ENCODE measurements around the gene TECPR2. TPM values are rescaled to one million over a fixed set of nuclear protein-coding genes. Genes with fewer than 3 reads are reported as not detected.
A peak's percentile ranks its signal among the peaks of the same experiment; 100 is the strongest.

Gene TECPR2
- total and polyA plus RNA-seq, 12 donors = 5.1 to 74.3 (median 12.9) TPM

- WGBS, 4 donors = 89 to 95% (median 92%) methylated on average over 16 to 17 of the region's 17 CpGs
- Histone ChIP-seq H3K36me3 (replicated peaks in 1 of 2) (no peaks in the 10 kb centered on the region), H3K9me3 (replicated peaks in 1 of 3) (no peaks in the 10 kb centered on the region), H3K27ac (no peak overlapping the region), H3K4me1 (replicated peaks in 1 of 2) (no peaks in the 10 kb centered on the region), H3K27me3 (no peaks in the 10 kb centered on the region), H3K4me3 (no peak overlapping the region)
- TF ChIP-seq POLR2A (IDR thresholded peaks at IDR 0.05) = no peak
- TF ChIP-seq CTCF (IDR thresholded peaks at IDR 0.05) = no peak
- intact Hi-C loops (cut with DNase I) = no loop called here
- DNase-seq = no peak
These were observed 129.8 kb downstream of the TECPR2 start for GRCh38 chr14:102492531-102492910.

DNA sequence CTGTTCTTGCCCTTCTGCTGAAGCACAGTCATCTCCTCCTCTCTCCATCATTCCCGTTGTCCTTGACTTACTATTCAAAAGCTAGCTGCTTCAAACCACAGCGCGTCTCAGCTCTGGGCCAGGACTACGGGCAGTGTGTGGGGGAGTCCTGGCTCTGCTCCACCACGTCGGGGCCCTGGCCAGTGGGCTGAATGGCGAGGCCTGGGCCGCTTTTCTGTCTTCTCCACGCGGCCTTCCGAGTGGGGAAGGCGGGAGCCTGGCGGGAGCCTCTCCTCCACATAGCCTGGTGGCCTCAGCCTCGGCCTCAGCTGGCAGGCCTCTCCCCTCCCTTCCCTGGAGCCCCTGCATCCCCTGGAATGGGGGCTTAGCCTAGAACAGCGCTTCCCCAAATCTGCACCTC lies 130.4 kb downstream of the TECPR2 start:
- TF ChIP-seq CTCF (IDR thresholded peaks at IDR 0.05) (no peak), POLR2A (IDR thresholded peaks at IDR 0.05) (no peak)
- intact Hi-C loops (cut with DNase I) = no loop called here

GRCh38 chr14:102493585-102493984 lies 130.8 kb downstream of the TECPR2 start:
- 94 to 99% (median 97%) methylated on average over 12 to 15 of the region's 15 CpGs for WGBS, 4 donors
- TF ChIP-seq POLR2A (IDR thresholded peaks at IDR 0.05) = no peak
- no peak for TF ChIP-seq CTCF (IDR thresholded peaks at IDR 0.05)
- intact Hi-C loops (cut with DNase I) = no loop called here
- H3K36me3 ChIP-seq (replicated peaks in 1 of 2) = peaks cover 0 to 9% of the 10 kb centered on the region in 2 donors
- DNase-seq = peak in 1 of 7 donors; percentile 11
- H3K9me3 ChIP-seq (replicated peaks in 1 of 3) = no peaks in the 10 kb centered on the region
- no peak overlapping the region for H3K27ac ChIP-seq
- H3K27me3 ChIP-seq = no peaks in the 10 kb centered on the region
- H3K4me3 ChIP-seq = no peak overlapping the region
- H3K4me1 ChIP-seq (replicated peaks in 1 of 2) = no peaks in the 10 kb centered on the region

More for the DNA sequence above, 130.4 kb downstream of the TECPR2 start:
- no peak for DNase-seq
- 71 to 87% (median 86%) methylated on average over 12 to 15 of the region's 15 CpGs for WGBS, 4 donors
- Histone ChIP-seq H3K27ac (no peak overlapping the region), H3K4me3 (no peak overlapping the region), H3K9me3 (replicated peaks in 1 of 3) (no peaks in the 10 kb centered on the region), H3K36me3 (replicated peaks in 1 of 2) (peaks cover 0 to 4% of the 10 kb centered on the region in 2 donors), H3K4me1 (replicated peaks in 1 of 2) (no peaks in the 10 kb centered on the region), H3K27me3 (no peaks in the 10 kb centered on the region)

- H3K27ac ChIP-seq = no peak overlapping the region
- intact Hi-C loops (cut with DNase I) = no loop called here
- H3K4me3 ChIP-seq = no peak overlapping the region
- H3K27me3 ChIP-seq = no peaks in the 10 kb centered on the region
- no peak for DNase-seq
- 95 to 100% (median 96%) methylated on average over 1 to 26 of the region's 26 CpGs for WGBS, 4 donors
- TF ChIP-seq CTCF (IDR thresholded peaks at IDR 0.05) (no peak), POLR2A (IDR thresholded peaks at IDR 0.05) (no peak)
- H3K36me3 ChIP-seq (replicated peaks in 1 of 2) = peaks cover 0 to 18% of the 10 kb centered on the region in 2 donors
- peaks cover 0 to 2% of the 10 kb centered on the region in 2 donors for H3K4me1 ChIP-seq (replicated peaks in 1 of 2)
- H3K9me3 ChIP-seq (replicated peaks in 1 of 3) = no peaks in the 10 kb centered on the region
These were observed 133.0 kb downstream of the TECPR2 start for GRCh38 chr14:102495491-102496330.

Data from adrenal gland (tissue), 12 donors.